WTC11 (cell line): ENCODE measurements around the gene ZBTB44. TPM values are rescaled to one million over a fixed set of nuclear protein-coding genes. Genes with fewer than 3 reads are reported as not detected.

Source experiments
- ATAC-seq: fragments of 200-7000 bp; cut with Tn5 transposase; 2 replicates; pipeline ENCODE4 v1.10.0; 2021; ENCODE audit warnings: mild to moderate bottlenecking, moderate library complexity
- CTCF ChIA-PET: fragments of 300-600 bp; sonication (Branson Sonifier 250); formaldehyde crosslinking; loops from one replicate; lab custom pipeline; 2021; ENCODE audit warnings: antibody characterized with exemption; lab: Charles Lee
- POLR2A ChIA-PET: fragments of 350-600 bp; sonication (Branson Sonifier 250); formaldehyde crosslinking; loops from one replicate; lab custom pipeline; 2021; ENCODE audit warnings: antibody characterized with exemption; lab: Charles Lee
- DNase-seq: peaks from one replicate; pipeline ENCODE4 v3.0.0; 2021; ENCODE audit warnings: low spot score
- H3K27ac Mint-ChIP-seq: 2 replicates; pipeline ENCODE4 v1.8.0; 2021; ENCODE audit warnings: mixed read lengths
- H3K27me3 Mint-ChIP-seq: 2 replicates; pipeline ENCODE4 v1.8.0; 2021; ENCODE audit warnings: low read depth, mild to moderate bottlenecking, moderate library complexity, mixed read lengths
- H3K36me3 Mint-ChIP-seq: 2 replicates; pipeline ENCODE4 v1.8.0; 2021; ENCODE audit warnings: mixed read lengths
- H3K4me1 Mint-ChIP-seq: 2 replicates; pipeline ENCODE4 v1.8.0; 2022; ENCODE audit warnings: mixed read lengths
- H3K4me3 Mint-ChIP-seq: 2 replicates; pipeline ENCODE4 v1.8.0; 2021; ENCODE audit warnings: mild to moderate bottlenecking, moderate library complexity, mixed read lengths
- H3K9me3 Mint-ChIP-seq: 2 replicates; pipeline ENCODE4 v1.8.0; 2021; ENCODE audit warnings: mixed read lengths
- CREB1 ChIP-seq: sonication (generic); formaldehyde crosslinking; IDR thresholded peaks from 2 replicates; pipeline ENCODE4 v1.8.0; 2023; ENCODE audit warnings: mild to moderate bottlenecking, missing genetic modification reagents
- ETV6 ChIP-seq: sonication (generic); formaldehyde crosslinking; IDR thresholded peaks from 2 replicates; pipeline ENCODE4 v1.8.1; 2022; ENCODE audit warnings: mild to moderate bottlenecking, missing genetic modification reagents
- IRF2 ChIP-seq: sonication (generic); formaldehyde crosslinking; IDR thresholded peaks from 2 replicates; pipeline ENCODE4 v1.8.0; 2022; ENCODE audit warnings: low read depth, missing genetic modification reagents, borderline replicate concordance
- KAT7 ChIP-seq: sonication (generic); formaldehyde crosslinking; IDR thresholded peaks from 2 replicates; pipeline ENCODE4 v1.8.1; 2023; ENCODE audit warnings: missing genetic modification reagents, mild to moderate bottlenecking, borderline replicate concordance
- MXD4 ChIP-seq: fragments of 250-450 bp; sonication (Bioruptor Pico); IDR thresholded peaks from 2 replicates; pipeline ENCODE4 v1.8.0; 2021; ENCODE audit warnings: mild to moderate bottlenecking, moderate library complexity, borderline replicate concordance
- PRDM15 ChIP-seq: sonication (generic); formaldehyde crosslinking; IDR thresholded peaks from 2 replicates; pipeline ENCODE4 v1.8.0; 2022; ENCODE audit warnings: missing genetic modification reagents
- PRRX2 ChIP-seq: fragments of 250-450 bp; sonication (Bioruptor Pico); IDR thresholded peaks from 2 replicates; pipeline ENCODE4 v1.8.0; 2021; ENCODE audit warnings: mild to moderate bottlenecking
- RELA ChIP-seq: sonication (generic); formaldehyde crosslinking; IDR thresholded peaks from 2 replicates; pipeline ENCODE4 v1.8.1; 2022; ENCODE audit warnings: missing genetic modification reagents, mild to moderate bottlenecking, borderline replicate concordance
- ZNF121 ChIP-seq: sonication (generic); formaldehyde crosslinking; IDR thresholded peaks from 2 replicates; pipeline ENCODE4 v1.8.0; 2023; ENCODE audit warnings: missing genetic modification reagents
- total RNA-seq: library from RNA; stranded (reverse); gene quantifications from 3 replicates; pipeline ENCODE4 v1.2.3, GENCODE V29; 2021
- TF ChIP-seq, protein P1 (sequence below): fragments of 250-450 bp; sonication (Bioruptor Pico); conservative IDR thresholded peaks from 2 replicates; pipeline ENCODE4 v1.9.0; 2021; ENCODE audit warnings: mild to moderate bottlenecking
- TF ChIP-seq, protein P2 (sequence below): sonication (generic); formaldehyde crosslinking; IDR thresholded peaks from 2 replicates; pipeline ENCODE4 v1.8.1; 2022; ENCODE audit warnings: low read depth, mild to moderate bottlenecking, moderate library complexity, missing genetic modification reagents, borderline replicate concordance
- TF ChIP-seq, protein P3 (sequence below): sonication (generic); formaldehyde crosslinking; IDR thresholded peaks from 2 replicates; pipeline ENCODE4 v1.8.1; 2023; ENCODE audit warnings: mild to moderate bottlenecking, missing genetic modification reagents, borderline replicate concordance

The ZBTB44 gene
- total RNA-seq, 1 experiment from 2014 or later, result 107 TPM

- no peak for TF ChIP-seq CREB1 (CRISPR knock-in tag)
These were observed 133.1 kb downstream of the ZBTB44 start (continued) for GRCh38 chr11:130181295-130182272.

DNA sequence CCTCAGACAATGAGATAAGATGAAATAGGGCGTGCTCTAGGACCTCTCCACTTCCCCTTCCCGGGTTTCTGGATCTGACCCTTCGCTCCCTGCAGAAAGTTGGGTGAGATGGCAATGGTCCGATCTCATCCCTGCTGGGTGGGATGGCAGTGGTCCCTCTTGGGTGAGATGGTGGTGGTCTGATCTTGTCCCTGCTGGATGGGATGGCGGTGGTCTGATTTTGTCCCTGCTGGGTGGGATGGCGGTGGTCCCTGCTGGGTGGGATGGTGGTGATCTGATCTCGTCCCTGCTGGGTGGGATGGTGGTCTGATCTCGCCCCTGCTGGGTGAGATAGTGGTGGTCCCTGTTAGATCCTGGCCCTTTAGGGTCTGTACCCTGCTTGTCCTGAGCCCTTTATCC is 133.8 kb downstream of the ZBTB44 start:
- H3K27me3 Mint-ChIP-seq, result no peaks in the 10 kb centered on the region
- CTCF ChIA-PET, result no interaction called here

DNA sequence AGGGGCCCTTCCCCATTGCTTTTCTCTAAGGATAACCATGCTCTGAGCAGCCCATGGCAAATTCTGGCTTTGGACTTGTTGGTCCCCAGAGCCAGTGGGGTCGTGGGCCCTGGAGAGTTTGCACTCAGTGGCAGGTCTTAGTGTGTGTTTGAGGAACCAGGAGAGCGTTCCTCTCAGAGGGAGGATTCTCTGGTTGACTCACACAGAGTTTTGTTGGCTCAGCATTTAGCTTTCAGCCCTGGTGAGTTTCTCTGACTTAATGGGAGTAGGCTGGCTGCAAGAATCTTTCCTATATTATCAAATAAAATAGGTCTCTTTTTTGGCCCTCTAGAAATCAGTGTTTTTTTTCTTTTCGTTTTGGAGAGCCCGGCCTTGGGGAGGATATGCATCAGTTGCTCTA is 134.2 kb downstream of the ZBTB44 start:
- ChIA-PET POLR2A (interaction anchor here (0.8 kb wide), 1 partner anchor 34 kb away, joined by 3 read pairs; no protein-coding TSS in a partner anchor), CTCF (no interaction called here)
- Mint-ChIP-seq H3K27me3 (no peaks in the 10 kb centered on the region), H3K4me1 (peaks cover 16% of the 10 kb centered on the region), H3K4me3 (no peak overlapping the region), H3K9me3 (peaks cover 3% of the 10 kb centered on the region; the same call in 1 of the 2 replicates), H3K27ac (no peak overlapping the region), H3K36me3 (peaks cover 2% of the 10 kb centered on the region; the same call in 1 of the 2 replicates)
- no peak for DNase-seq
- no peak for ATAC-seq
- TF ChIP-seq RELA (no peak), ETV6 (CRISPR knock-in tag) (no peak)
- TF ChIP-seq, protein P1, sequence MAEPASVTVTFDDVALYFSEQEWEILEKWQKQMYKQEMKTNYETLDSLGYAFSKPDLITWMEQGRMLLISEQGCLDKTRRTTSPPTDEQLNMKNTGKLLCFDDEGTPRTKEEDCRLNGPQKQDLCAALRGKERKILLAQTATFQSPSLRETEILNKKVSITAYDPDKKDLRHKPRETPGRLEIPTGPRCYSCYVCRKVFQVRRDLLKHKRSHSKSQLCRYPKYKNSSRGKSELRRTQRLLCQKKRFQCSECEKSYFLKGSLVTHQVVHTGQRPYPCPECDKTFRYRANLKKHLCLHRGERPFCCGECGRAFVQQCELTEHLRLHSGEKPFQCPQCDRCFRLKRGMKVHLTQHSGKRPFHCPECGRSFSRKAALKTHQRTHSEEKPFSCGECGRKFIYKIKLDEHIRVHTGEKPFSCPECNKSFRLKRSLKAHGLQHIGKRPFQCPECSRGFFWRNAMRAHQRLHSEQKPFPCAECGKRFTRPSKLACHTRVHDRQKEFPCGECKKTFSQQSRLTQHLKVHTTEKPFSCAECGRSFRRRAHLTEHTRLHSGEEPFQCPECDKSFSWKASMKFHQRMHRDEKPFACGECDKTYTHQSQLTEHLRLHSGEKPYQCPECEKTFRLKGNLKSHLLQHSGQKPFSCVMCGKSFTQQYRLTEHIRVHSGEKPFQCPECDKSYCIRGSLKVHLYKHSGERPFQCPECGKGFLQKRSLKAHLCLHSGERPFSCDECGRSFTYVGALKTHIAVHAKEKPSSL (CRISPR knock-in tag), result no peak
- TF ChIP-seq, protein P2, sequence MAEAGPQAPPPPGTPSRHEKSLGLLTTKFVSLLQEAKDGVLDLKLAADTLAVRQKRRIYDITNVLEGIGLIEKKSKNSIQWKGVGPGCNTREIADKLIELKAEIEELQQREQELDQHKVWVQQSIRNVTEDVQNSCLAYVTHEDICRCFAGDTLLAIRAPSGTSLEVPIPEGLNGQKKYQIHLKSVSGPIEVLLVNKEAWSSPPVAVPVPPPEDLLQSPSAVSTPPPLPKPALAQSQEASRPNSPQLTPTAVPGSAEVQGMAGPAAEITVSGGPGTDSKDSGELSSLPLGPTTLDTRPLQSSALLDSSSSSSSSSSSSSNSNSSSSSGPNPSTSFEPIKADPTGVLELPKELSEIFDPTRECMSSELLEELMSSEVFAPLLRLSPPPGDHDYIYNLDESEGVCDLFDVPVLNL (CRISPR knock-in tag), result no peak

More for the DNA sequence above, 133.8 kb downstream of the ZBTB44 start:
- TF ChIP-seq, protein P3, sequence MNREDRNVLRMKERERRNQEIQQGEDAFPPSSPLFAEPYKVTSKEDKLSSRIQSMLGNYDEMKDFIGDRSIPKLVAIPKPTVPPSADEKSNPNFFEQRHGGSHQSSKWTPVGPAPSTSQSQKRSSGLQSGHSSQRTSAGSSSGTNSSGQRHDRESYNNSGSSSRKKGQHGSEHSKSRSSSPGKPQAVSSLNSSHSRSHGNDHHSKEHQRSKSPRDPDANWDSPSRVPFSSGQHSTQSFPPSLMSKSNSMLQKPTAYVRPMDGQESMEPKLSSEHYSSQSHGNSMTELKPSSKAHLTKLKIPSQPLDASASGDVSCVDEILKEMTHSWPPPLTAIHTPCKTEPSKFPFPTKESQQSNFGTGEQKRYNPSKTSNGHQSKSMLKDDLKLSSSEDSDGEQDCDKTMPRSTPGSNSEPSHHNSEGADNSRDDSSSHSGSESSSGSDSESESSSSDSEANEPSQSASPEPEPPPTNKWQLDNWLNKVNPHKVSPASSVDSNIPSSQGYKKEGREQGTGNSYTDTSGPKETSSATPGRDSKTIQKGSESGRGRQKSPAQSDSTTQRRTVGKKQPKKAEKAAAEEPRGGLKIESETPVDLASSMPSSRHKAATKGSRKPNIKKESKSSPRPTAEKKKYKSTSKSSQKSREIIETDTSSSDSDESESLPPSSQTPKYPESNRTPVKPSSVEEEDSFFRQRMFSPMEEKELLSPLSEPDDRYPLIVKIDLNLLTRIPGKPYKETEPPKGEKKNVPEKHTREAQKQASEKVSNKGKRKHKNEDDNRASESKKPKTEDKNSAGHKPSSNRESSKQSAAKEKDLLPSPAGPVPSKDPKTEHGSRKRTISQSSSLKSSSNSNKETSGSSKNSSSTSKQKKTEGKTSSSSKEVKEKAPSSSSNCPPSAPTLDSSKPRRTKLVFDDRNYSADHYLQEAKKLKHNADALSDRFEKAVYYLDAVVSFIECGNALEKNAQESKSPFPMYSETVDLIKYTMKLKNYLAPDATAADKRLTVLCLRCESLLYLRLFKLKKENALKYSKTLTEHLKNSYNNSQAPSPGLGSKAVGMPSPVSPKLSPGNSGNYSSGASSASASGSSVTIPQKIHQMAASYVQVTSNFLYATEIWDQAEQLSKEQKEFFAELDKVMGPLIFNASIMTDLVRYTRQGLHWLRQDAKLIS (CRISPR knock-in tag), result no peak
- TF ChIP-seq MXD4 (CRISPR knock-in tag) (no peak), PRDM15 (CRISPR knock-in tag) (no peak), IRF2 (no peak), KAT7 (CRISPR knock-in tag) (no peak), ZNF121 (CRISPR knock-in tag) (no peak), PRRX2 (CRISPR knock-in tag) (no peak)
- Mint-ChIP-seq H3K4me3 (no peak overlapping the region), H3K9me3 (peaks cover 2% of the 10 kb centered on the region; the same call in 1 of the 2 replicates), H3K36me3 (peaks cover 2% of the 10 kb centered on the region; the same call in 1 of the 2 replicates), H3K4me1 (peaks cover 16% of the 10 kb centered on the region), H3K27ac (no peak overlapping the region)
- ATAC-seq (no peak), DNase-seq (no peak)
- POLR2A ChIA-PET, result interaction anchor here (0.8 kb wide), 1 partner anchor 34 kb away, joined by 3 read pairs; no protein-coding TSS in a partner anchor
